Measurements from ENCODE around the gene CDX2. TPM values are rescaled to one million over a fixed set of nuclear protein-coding genes. Genes with fewer than 3 reads are reported as not detected.

The CDX2 gene
- total and polyA plus RNA-seq, 8 donors, result 0.03 to 106 (median 1.3) TPM; not detected in 4

DNA sequence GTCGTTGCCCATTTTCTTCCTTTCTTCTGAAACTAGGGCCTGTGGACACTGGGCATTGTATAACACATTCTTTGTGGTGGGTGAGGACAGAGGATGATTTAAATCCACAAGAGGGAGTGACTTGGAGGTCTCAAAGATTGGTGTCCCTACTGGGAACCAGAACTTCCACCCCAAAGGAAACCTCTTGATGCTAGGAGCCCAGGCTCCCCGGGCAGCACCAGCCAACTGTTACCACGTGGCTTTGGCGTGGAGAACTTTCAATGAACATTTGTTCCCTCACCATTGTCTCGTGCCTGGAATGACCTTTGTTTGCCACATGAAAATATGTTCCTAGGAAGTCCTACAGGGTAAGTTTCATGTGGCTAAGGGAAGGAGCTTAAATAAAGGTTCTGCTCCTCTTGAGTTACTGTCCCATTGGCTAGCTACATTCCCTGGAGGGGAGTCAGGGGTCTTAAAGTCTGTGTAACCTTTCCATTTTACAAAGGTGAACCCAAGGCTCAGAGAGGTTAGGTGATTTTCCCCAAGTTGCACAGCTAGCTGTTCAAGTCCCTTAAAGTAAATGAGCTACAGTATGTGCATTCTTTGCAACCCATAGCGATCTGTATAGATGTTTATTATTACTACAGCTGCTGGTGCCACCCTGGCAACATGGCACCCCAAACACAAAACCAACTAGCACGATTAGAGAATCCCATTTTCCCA is 5.0 kb upstream of the CDX2 start:
- H3K4me1 ChIP-seq, result peaks cover 8 to 52% (median 30%) of the 10 kb centered on the region in 4 donors
- intact Hi-C loops (cut with DNase I; ENCODE audit: low total_unique reads), result loop anchor here (10.0 kb wide), 3 partner anchors 149 to 1029 kb away; no protein-coding TSS in a partner anchor
- WGBS, 5 donors, result 10 to 20% (median 16%) methylated on average over 7 of the region's 7 CpGs
- no peaks in the 10 kb centered on the region for H3K9me3 ChIP-seq
- TF ChIP-seq, protein P1, sequence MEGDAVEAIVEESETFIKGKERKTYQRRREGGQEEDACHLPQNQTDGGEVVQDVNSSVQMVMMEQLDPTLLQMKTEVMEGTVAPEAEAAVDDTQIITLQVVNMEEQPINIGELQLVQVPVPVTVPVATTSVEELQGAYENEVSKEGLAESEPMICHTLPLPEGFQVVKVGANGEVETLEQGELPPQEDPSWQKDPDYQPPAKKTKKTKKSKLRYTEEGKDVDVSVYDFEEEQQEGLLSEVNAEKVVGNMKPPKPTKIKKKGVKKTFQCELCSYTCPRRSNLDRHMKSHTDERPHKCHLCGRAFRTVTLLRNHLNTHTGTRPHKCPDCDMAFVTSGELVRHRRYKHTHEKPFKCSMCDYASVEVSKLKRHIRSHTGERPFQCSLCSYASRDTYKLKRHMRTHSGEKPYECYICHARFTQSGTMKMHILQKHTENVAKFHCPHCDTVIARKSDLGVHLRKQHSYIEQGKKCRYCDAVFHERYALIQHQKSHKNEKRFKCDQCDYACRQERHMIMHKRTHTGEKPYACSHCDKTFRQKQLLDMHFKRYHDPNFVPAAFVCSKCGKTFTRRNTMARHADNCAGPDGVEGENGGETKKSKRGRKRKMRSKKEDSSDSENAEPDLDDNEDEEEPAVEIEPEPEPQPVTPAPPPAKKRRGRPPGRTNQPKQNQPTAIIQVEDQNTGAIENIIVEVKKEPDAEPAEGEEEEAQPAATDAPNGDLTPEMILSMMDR (IDR thresholded peaks at IDR 0.05), result no peak
- TF ChIP-seq EP300 (IDR thresholded peaks at IDR 0.05) (no peak), POLR2A (IDR thresholded peaks at IDR 0.05) (no peak), POLR2AphosphoS5 (IDR thresholded peaks at IDR 0.05) (no peak)
- peaks cover 47 to 100% (median 96%) of the 10 kb centered on the region in 3 donors for H3K27me3 ChIP-seq
- DNase-seq, result peak in 1 of 2 donors; percentile 11
- H3K27ac ChIP-seq, result no peak overlapping the region
- no peaks in the 10 kb centered on the region for H3K36me3 ChIP-seq
- H3K4me3 ChIP-seq, result no peak overlapping the region

DNA sequence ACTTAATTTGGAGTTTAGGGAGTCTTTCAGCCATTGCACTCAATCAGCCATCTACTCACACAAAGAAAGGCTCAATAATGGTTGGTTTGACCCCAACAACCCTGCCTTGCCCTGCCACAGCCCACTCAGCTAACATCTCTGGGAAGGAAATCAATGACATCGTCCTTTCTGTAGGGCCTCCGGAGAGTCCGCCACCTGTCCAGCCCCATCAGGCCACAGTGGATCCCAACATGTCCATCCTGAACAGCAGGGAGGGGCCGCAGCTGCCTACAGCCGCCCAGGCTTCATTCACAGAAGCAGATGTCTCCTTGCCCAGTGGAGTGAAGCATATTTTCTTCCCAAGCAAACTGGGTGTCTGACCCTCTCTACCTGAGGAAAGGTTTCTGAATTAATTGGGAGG is 4.2 kb upstream of the CDX2 start:
- Histone ChIP-seq H3K4me3 (no peak overlapping the region), H3K27ac (no peak overlapping the region), H3K36me3 (no peaks in the 10 kb centered on the region), H3K4me1 (peaks cover 13 to 52% (median 30%) of the 10 kb centered on the region in 4 donors), H3K9me3 (no peaks in the 10 kb centered on the region), H3K27me3 (peaks cover 46 to 100% (median 96%) of the 10 kb centered on the region in 3 donors)
- intact Hi-C loops (cut with DNase I; ENCODE audit: low total_unique reads), result loop anchor here (10.0 kb wide), 3 partner anchors 148 to 1028 kb away; no protein-coding TSS in a partner anchor
- TF ChIP-seq POLR2AphosphoS5 (IDR thresholded peaks at IDR 0.05) (no peak), POLR2A (IDR thresholded peaks at IDR 0.05) (no peak), EP300 (IDR thresholded peaks at IDR 0.05) (no peak)
- TF ChIP-seq, protein P1 (IDR thresholded peaks at IDR 0.05), result no peak
- 24 to 47% (median 37%) methylated on average over 2 to 5 of the region's 5 CpGs for WGBS, 5 donors
- DNase-seq, result peak in 1 of 2 donors; percentile 19

DNA sequence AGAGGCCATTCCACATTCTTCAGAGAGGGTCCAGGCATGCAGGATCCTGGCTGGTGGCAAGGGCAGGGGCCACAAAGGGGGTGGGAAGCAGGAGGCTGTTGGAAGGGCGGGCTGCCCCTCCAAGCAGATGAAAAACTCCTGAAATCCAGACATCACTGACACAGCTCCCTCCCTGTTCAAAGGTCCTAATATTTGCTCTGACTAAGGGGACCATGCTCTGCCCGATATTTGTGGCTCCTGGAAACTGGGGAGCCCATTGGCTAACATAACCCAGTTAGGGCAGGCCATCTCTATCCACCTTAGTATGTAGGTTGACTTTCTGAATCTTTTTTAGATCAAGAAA is 3.3 kb upstream of the CDX2 start:
- Histone ChIP-seq H3K9me3 (no peaks in the 10 kb centered on the region), H3K27ac (no peak overlapping the region), H3K27me3 (peaks cover 39 to 100% (median 96%) of the 10 kb centered on the region in 3 donors), H3K4me3 (no peak overlapping the region), H3K4me1 (peaks cover 12 to 52% (median 30%) of the 10 kb centered on the region in 4 donors), H3K36me3 (no peaks in the 10 kb centered on the region)
- intact Hi-C loops (cut with DNase I; ENCODE audit: low total_unique reads), result loop anchor here (10.0 kb wide), 3 partner anchors 148 to 1028 kb away; no protein-coding TSS in a partner anchor
- DNase-seq, result peak in 1 of 2 donors; percentile 1
- 56 to 67% (median 65%) methylated on average over 2 of the region's 2 CpGs for WGBS, 5 donors
- TF ChIP-seq, protein P1 (IDR thresholded peaks at IDR 0.05), result no peak
- TF ChIP-seq POLR2AphosphoS5 (IDR thresholded peaks at IDR 0.05) (no peak), POLR2A (IDR thresholded peaks at IDR 0.05) (no peak)

DNA sequence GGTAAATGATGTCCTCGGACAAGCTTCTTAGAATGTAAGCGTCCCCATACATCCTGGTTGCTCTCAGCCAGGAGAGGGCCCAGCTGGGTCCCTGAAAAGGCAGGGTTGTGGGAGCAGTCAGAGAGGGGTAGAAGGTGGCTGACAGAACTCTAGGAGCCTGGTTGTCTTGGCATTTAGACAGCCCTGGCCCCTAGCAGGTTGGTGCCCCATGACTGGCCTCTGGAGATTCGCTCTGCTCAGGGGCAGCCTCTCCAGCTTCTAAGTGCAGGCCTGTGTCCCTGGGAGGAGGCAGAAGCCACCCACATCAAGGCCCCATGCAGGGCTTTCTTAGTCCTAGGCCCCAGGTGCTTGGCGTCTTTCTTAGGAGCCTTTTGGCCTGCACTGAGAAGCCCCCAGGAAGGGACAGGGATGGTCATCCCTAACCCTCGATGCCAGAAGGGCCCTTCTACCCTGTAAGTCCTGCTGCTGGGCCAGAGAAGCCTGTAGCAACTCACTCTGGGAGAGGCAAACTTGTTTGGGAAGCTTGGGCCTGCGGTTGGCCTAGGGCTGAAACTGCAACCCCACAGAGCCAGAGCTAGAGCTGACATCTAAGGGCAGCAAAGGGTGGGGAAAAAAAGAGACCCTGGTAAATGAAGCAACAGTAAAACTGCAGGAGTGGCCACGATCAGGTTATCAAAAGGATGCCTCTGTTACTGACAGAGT is 2.8 kb upstream of the CDX2 start:
- Histone ChIP-seq H3K4me3 (no peak overlapping the region), H3K4me1 (peaks cover 12 to 52% (median 34%) of the 10 kb centered on the region in 4 donors), H3K27ac (no peak overlapping the region), H3K27me3 (peaks cover 34 to 100% (median 96%) of the 10 kb centered on the region in 3 donors), H3K9me3 (no peaks in the 10 kb centered on the region), H3K36me3 (no peaks in the 10 kb centered on the region)
- WGBS, 5 donors, result 60 to 85% (median 66%) methylated on average over 5 to 7 of the region's 7 CpGs
- peak in 1 of 2 donors; percentile 8 for DNase-seq
- TF ChIP-seq, protein P1 (IDR thresholded peaks at IDR 0.05), result no peak
- no peak for TF ChIP-seq POLR2AphosphoS5 (IDR thresholded peaks at IDR 0.05)
- no peak for TF ChIP-seq EP300 (IDR thresholded peaks at IDR 0.05)
- no peak for TF ChIP-seq POLR2A (IDR thresholded peaks at IDR 0.05)
- intact Hi-C loops (cut with DNase I; ENCODE audit: low total_unique reads), result loop anchor here (10.0 kb wide), 3 partner anchors 147 to 1027 kb away; no protein-coding TSS in a partner anchor
